Measurements from ENCODE around the gene PTPRG. TPM values are rescaled to one million over a fixed set of nuclear protein-coding genes. Genes with fewer than 3 reads are reported as not detected.

The PTPRG gene
- total and polyA plus RNA-seq, 2 of the 13 experiments (the other 11 are each of a cell fraction or from before 2014, with no cell fraction given), result 8.0 to 25.3 TPM

DNA sequence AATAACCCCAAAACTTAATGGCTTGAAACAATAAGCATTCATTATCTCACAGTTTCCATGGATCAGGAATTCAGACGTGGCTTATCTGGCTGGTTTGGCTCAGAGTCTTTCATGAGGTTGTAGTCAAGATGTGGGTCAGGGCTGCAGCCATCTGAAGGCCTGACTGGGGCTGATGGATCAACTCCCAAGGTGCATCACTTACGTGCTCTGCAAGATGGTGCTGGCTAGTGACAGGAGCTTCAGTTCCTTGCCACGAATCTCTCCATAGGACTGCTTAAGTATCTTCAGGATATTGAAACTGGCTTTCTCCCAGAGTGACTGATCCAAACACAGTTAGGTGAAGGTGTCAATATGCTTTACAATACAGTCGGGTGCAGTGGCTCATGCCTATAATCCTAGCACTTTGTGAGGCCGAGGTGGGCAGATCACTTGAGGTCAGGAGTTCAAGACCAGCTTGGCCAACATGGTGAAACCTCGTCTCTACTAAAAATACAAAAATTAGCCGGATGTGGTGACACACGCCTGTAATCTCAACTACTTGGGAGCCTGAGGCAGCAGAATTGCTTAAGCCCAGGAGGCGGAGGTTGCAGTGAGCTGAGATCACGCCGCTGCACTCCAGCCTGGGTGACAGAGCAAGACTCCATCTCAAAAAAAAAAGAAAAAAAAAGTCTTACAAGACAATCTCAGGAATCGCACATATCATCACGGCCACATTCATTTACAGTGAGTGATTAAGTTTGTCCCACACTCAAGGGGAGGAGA is 28.5 kb upstream of the PTPRG start (continued):
- TF ChIP-seq ATF7-NPFF (CRISPR knock-in tag; IDR thresholded peaks at IDR 0.05; ENCODE audit: low read depth) (no peak), ZNF530 (CRISPR knock-in tag; IDR thresholded peaks at IDR 0.05; ENCODE audit: low read depth) (no peak), FOXA3 (CRISPR knock-in tag; IDR thresholded peaks at IDR 0.05) (no peak), GFI1 (CRISPR knock-in tag; IDR thresholded peaks at IDR 0.05; ENCODE audit: borderline replicate concordance) (no peak)

DNA sequence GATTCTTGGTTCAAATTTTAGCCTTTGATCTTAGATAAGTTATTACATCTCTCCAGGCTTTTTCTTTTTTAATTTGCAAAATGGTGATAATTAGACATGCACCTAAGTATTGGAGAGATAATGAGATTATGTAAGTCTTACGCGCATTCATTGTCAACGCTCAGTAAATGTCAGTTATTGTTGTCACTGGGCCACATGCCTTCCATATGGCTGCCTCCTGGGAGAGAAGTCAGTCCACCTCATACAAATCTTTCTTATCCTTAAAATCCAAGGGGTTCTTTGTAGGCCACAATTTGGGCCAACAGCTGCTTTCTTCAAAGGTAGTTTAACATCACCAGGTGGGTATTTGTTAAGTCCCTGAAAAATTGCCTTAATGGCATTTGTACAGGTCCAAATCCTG is 25.5 kb upstream of the PTPRG start:
- ATAC-seq, result no peak
- H4K20me1 ChIP-seq (ENCODE audit: insufficient read depth, low read length), result no peaks in the 10 kb centered on the region

More for the DNA sequence above, 25.5 kb upstream of the PTPRG start:
- H3K4me2 ChIP-seq (ENCODE audit: low read depth, low read length), result no peak overlapping the region
- FAIRE-seq (no peak), DNase-seq (ENCODE audit: low spot score) (no peak)
- POLR2A ChIA-PET, result no interaction called here
- H3K9ac ChIP-seq (ENCODE audit: insufficient read depth, low read depth, low read length), result no peak overlapping the region
- in situ Hi-C loops (cut with HindIII; ENCODE audit: extremely low pct_ligation_motif_present, low pct_unique_long_range_greater_than_20kb), result no loop called here
- H3K9me3 ChIP-seq (ENCODE audit: low read length), result no peaks in the 10 kb centered on the region
- BruUV-seq (replicated peaks), result no TSS peak
- CTCF ChIA-PET (ENCODE audit: low intra/inter-chr PET ratio, low total read pairs), result no interaction called here
- no peaks in the 10 kb centered on the region; a peak in 1 of 5 replicates for H3K27me3 ChIP-seq (ENCODE audit: control insufficient read depth in 1 of 2, insufficient read depth in 2 of 2, low read length in 2 of 2)
- no peak overlapping the region for H2AFZ ChIP-seq (ENCODE audit: low read length)
- WGBS (ENCODE audit: low lambda C conversion rate), result 91% methylated on average over 3 of the region's 3 CpGs
- H3K36me3 ChIP-seq (replicated peaks in 1 of 2; ENCODE audit: control insufficient read depth in 1 of 2, insufficient read depth in 2 of 2, low read length in 2 of 2), result no peaks in the 10 kb centered on the region
- intact Hi-C loops (cut with micrococcal nuclease; ENCODE audit: unreplicated experiment), result no loop called here
- peaks cover 24% of the 10 kb centered on the region for H3K4me1 ChIP-seq (ENCODE audit: insufficient read depth, low read length)
- no peak overlapping the region for H3K27ac ChIP-seq (ENCODE audit: extremely low read length, insufficient read depth, low read length)
- TF ChIP-seq CBFB (CRISPR knock-in tag; IDR thresholded peaks at IDR 0.05) (no peak), ZNF496 (CRISPR knock-in tag; IDR thresholded peaks at IDR 0.05; ENCODE audit: insufficient replicate concordance) (no peak), ZNF784 (CRISPR knock-in tag; IDR thresholded peaks at IDR 0.05; ENCODE audit: borderline replicate concordance) (no peak), ZNF788 (CRISPR knock-in tag; IDR thresholded peaks at IDR 0.05; ENCODE audit: borderline replicate concordance) (no peak), ZNF557 (CRISPR knock-in tag; IDR thresholded peaks at IDR 0.05) (no peak), PCBP1 (IDR thresholded peaks at IDR 0.05; ENCODE audit: borderline replicate concordance, low read depth, low read length) (no peak)
- H3K4me3 ChIP-seq (replicated peaks in 1 of 3; ENCODE audit: insufficient read depth in 1 of 3, low read depth in 2 of 3, low read length in 3 of 3), result no peak overlapping the region
- H3K79me2 ChIP-seq (ENCODE audit: insufficient read depth, low read length), result no peaks in the 10 kb centered on the region

All from HepG2 (cell line).